K562 (cell line): ENCODE measurements around the gene TMEM41A. TPM values are rescaled to one million over a fixed set of nuclear protein-coding genes. Genes with fewer than 3 reads are reported as not detected.
A peak's percentile ranks its signal among the peaks of the same experiment; 100 is the strongest.

Experiments
- ADNP ChIP-seq: fragments of 200-800 bp; sonication (Bioruptor generic); IDR thresholded peaks from 2 replicates; pipeline ENCODE4 v1.6.1; 2016; ENCODE audit warnings: missing genetic modification characterization, missing compliant biosample characterization
- BCLAF1 ChIP-seq, 2 experiments: fragments of 450-650 bp in 1 of 2; IDR thresholded peaks; 2 replicates each; pipeline ENCODE4 v1.6.1; 2011 to 2017; ENCODE audit warnings: low read depth in 2 of 2, antibody characterized with exemption in 1 of 2, borderline replicate concordance in 1 of 2, low read length in 1 of 2, mild to moderate bottlenecking in 1 of 2, mixed read lengths in 1 of 2; ENCODE audit not compliant: control insufficient read depth in 1 of 2
- BDP1 ChIP-seq: IDR thresholded peaks from 3 replicates; pipeline ENCODE4 v1.6.1; 2011; ENCODE audit not compliant: insufficient read length, insufficient read depth
- ELK1 ChIP-seq: sonication (generic); formaldehyde crosslinking; IDR thresholded peaks from 2 replicates; pipeline ENCODE4 v1.8.1; 2022; ENCODE audit warnings: missing genetic modification reagents
- ESRRA ChIP-seq: fragments of 450-650 bp; IDR thresholded peaks from 2 replicates; pipeline ENCODE4 v1.6.1; 2014; ENCODE audit warnings: low read depth, mild to moderate bottlenecking, moderate library complexity, borderline replicate concordance
- MEIS2 ChIP-seq: fragments of 450-650 bp; IDR thresholded peaks from 2 replicates; pipeline ENCODE4 v1.6.1; 2014; ENCODE audit warnings: mild to moderate bottlenecking; ENCODE audit not compliant: partially characterized antibody
- NFIX ChIP-seq: fragments of 250-450 bp; sonication (Bioruptor Pico); IDR thresholded peaks from 2 replicates; pipeline ENCODE4 v1.4.0; 2020; ENCODE audit warnings: low read depth, mild to moderate bottlenecking, moderate library complexity
- POLR2AphosphoS5 ChIP-seq: IDR thresholded peaks from 2 replicates; pipeline ENCODE4 v1.6.1; 2011; ENCODE audit warnings: mild to moderate bottlenecking, low read depth, low read length, moderate library complexity; ENCODE audit not compliant: control insufficient read depth, insufficient read depth
- PTTG1 ChIP-seq: fragments of 450-650 bp; IDR thresholded peaks from 2 replicates; pipeline ENCODE4 v1.6.1; 2016; ENCODE audit warnings: low read depth, mild to moderate bottlenecking, missing genetic modification characterization, missing compliant biosample characterization
- RFX5 ChIP-seq: IDR thresholded peaks from 2 replicates; pipeline ENCODE4 v1.6.1; 2011; ENCODE audit warnings: low read depth, mild to moderate bottlenecking, improper control_type of control experiment, low read length
- SMARCE1 ChIP-seq: fragments of 450-650 bp; IDR thresholded peaks from 2 replicates; pipeline ENCODE4 v1.7.1; 2016; ENCODE audit warnings: mild to moderate bottlenecking
- STAG1 ChIP-seq: sonication (generic); formaldehyde crosslinking; IDR thresholded peaks from 2 replicates; pipeline ENCODE4 v1.5.0; 2020; ENCODE audit warnings: missing genetic modification reagents, borderline replicate concordance
- TEAD4 ChIP-seq, 2 experiments: sonication (generic) in 1 of 2; formaldehyde crosslinking in 1 of 2; IDR thresholded peaks; 2 replicates each; pipeline versions ENCODE4 v1.6.1 to v1.8.0; 2012 to 2022; ENCODE audit warnings: borderline replicate concordance in 1 of 2, inconsistent platforms in 1 of 2, low read length in 1 of 2, mild to moderate bottlenecking in 1 of 2, missing genetic modification reagents in 1 of 2
- VEZF1 ChIP-seq: fragments of 200-800 bp; sonication (Bioruptor generic); IDR thresholded peaks from 2 replicates; pipeline ENCODE4 v1.6.1; 2017; ENCODE audit warnings: missing genetic modification characterization, missing compliant biosample characterization
- ZNF140 ChIP-seq: fragments of 250-450 bp; sonication (Bioruptor Pico); IDR thresholded peaks from 2 replicates; pipeline ENCODE4 v1.8.0; 2021; ENCODE audit warnings: moderate library complexity, mild to moderate bottlenecking, inconsistent platforms
- ZNF23 ChIP-seq: fragments of 250-450 bp; sonication (Bioruptor Pico); IDR thresholded peaks from 2 replicates; pipeline ENCODE4 v1.4.0; 2020; ENCODE audit warnings: mild to moderate bottlenecking
- ZNF76 ChIP-seq: fragments of 250-450 bp; sonication (Bioruptor Pico); IDR thresholded peaks from 2 replicates; pipeline ENCODE4 v1.4.0; 2020; ENCODE audit warnings: mild to moderate bottlenecking, moderate library complexity, borderline replicate concordance
- polyA plus RNA-seq, 8 experiments: library from polyadenylated mRNA; depleted of rRNA in 4 of 8; stranded (reverse) in 5 of 8; unstranded in 3 of 8; fragments of >200 nt; fragmentation: Nextera tagmentation in 2 of 8; fragmentation: Illumina TruSeq in 1 of 8; extraction: Ambion mirVana in 2 of 8; extraction: Trizol in 1 of 8; gene quantifications; 2 replicates each; pipeline versions ENCODE4 v1.2.1 to v1.2.3, GENCODE V29; 2011 to 2014; ENCODE audit warnings: inconsistent platforms in 1 of 8, missing spikeins in 1 of 8
- total RNA-seq, 7 experiments: library from RNA; depleted of rRNA in 6 of 7; stranded (reverse); fragments of >200 nt in 6 of 7; fragmentation: Illumina TruSeq in 2 of 7; extraction: Trizol in 2 of 7; gene quantifications; 2 replicates each; pipeline versions ENCODE4 v1.2.1 to v1.2.3, GENCODE V29; 2011 to 2021; ENCODE audit warnings: low replicate concordance in 1 of 7
- TF ChIP-seq, protein P1 (sequence below): fragments of 250-450 bp; sonication (Bioruptor Pico); IDR thresholded peaks from 2 replicates; pipeline ENCODE4 v1.5.0; 2021

The TMEM41A gene
- total and polyA plus RNA-seq, 9 of the 15 experiments (the other 6 are each of a cell fraction or from before 2014, with no cell fraction given), result 22.5 to 65.9 (median 31.5) TPM

DNA sequence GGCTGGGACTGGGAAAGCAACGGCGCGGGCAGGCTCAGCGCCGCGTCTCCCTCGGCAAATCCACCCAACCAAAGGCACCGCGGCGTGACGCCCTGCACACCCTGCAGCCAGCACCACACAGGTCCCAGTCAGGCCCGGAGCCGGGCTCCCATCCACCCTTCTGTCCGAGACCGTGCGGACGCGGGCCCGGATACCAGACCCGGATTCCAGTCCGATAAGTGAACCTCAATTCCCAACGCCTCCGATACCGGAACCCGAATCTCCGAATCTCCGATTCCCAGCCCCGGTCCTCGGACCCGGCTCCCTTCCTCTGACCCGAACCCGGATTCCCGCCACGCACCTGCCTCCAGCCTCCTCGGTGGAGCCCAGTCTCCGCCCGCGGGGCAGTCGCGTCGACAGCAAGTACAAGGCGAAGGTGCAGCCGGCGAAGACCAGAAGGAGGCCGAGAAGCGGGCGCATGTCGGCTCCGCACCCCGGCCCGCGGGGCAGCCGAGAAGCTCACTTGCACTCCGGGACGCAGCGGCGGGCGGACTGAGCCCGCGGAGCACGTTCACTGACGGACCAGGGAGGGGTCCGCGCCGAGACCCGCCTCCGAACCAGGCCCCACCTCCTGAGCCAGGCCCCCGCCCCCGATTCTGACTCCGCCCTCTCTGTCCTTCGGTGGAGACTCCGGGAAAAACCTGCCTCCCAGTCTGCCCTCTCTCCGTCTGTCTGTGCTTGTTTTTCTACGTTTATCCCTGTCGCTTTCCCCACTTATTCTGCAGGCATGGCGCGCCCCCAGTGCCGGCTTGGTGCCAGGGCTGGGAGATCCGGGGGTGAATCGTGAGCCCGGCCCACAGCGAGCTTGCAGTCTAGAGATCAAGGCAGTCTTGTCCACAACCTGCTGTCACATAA lies at the start of gene TMEM41A (continued):
- TF ChIP-seq, protein P1, sequence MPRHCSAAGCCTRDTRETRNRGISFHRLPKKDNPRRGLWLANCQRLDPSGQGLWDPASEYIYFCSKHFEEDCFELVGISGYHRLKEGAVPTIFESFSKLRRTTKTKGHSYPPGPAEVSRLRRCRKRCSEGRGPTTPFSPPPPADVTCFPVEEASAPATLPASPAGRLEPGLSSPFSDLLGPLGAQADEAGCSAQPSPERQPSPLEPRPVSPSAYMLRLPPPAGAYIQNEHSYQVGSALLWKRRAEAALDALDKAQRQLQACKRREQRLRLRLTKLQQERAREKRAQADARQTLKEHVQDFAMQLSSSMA (CRISPR knock-in tag), result peak; percentile 89; the same call in 1 of the 2 replicates
- TF ChIP-seq BCLAF1 (IDR thresholded peaks at IDR 0.05; ENCODE audit: borderline replicate concordance in 1 of 2, control insufficient read depth in 1 of 2, low read depth in 2 of 2, low read length in 1 of 2), result peak in 1 of 2 experiments; percentile 97; a peak in 2 of 4 replicates
- no peak for TF ChIP-seq ADNP (tag)
- peak; percentile 46; the same call in 1 of the 2 replicates for TF ChIP-seq STAG1
- no peak for TF ChIP-seq ZNF140 (CRISPR knock-in tag)
- TF ChIP-seq ZNF76, result peak; percentile 42; the same call in 1 of the 2 replicates
- no peak for TF ChIP-seq ELK1 (CRISPR knock-in tag)
- no peak for TF ChIP-seq BDP1
- TF ChIP-seq MEIS2, result no peak
- TF ChIP-seq NFIX, result no peak
- peak; percentile 47; the same call in 1 of the 2 replicates for TF ChIP-seq ESRRA
- no peak for TF ChIP-seq ZNF23 (CRISPR knock-in tag)
- no peak for TF ChIP-seq SMARCE1
- peak; percentile 72; the same call in 1 of the 2 replicates for TF ChIP-seq VEZF1 (CRISPR knock-in tag)
- TF ChIP-seq RFX5, result no peak
- TF ChIP-seq PTTG1 (tag), result no peak
- TF ChIP-seq POLR2AphosphoS5, result peak; percentile 88
- TF ChIP-seq TEAD4 (IDR thresholded peaks at IDR 0.05; ENCODE audit: low read length), result no peak; the same call in 1 of the 2 replicates
- no peak for TF ChIP-seq TEAD4 (CRISPR knock-in tag; IDR thresholded peaks at IDR 0.05; ENCODE audit: borderline replicate concordance)
